NK-92 (cell line): ENCODE results near the gene UBE2QL1.

Experiments
- DNase-seq: peaks from one replicate; lab custom pipeline; 2025; ENCODE audit not compliant: unreplicated experiment; lab: John Stamatoyannopoulos, UW

The UBE2QL1 gene, protein sequence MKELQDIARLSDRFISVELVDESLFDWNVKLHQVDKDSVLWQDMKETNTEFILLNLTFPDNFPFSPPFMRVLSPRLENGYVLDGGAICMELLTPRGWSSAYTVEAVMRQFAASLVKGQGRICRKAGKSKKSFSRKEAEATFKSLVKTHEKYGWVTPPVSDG

GRCh38 chr5:6448622-6449464 lies at the start of gene UBE2QL1:
Gene UBE2QL1 (plus strand): TSS chr5:6448859. CDS start chr5:6448894, 35 bp downstream.
- no peak for DNase-seq

- no peak for DNase-seq
Measured at GRCh38 chr5:6399980-6400910, 48.4 kb upstream of the UBE2QL1 start.

GRCh38 chr5:6401410-6401809 lies 47.2 kb upstream of the UBE2QL1 start:
- DNase-seq: no peak

- no peak for DNase-seq
Measured at GRCh38 chr5:6402939-6403338, 45.7 kb upstream of the UBE2QL1 start.

DNA sequence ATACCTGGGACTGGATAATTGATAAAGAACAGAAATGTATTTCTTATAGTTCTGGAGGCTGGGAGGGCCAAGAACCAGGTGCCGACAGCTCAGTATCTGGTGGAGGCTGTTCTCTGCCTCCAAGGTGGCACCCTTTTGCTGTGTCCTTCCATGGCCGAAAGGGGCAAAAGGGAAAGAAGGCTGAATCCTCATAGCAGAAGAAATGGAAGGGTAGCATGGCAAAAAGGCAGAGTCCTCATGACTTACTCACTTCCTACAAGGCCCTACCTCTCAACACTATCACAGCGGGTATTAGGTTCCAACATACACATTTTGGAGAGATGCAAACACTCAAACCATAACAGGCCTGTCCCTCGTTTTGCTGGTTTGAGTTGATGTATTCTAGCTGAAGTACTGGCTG lies 45.2 kb upstream of the UBE2QL1 start:
- no peak for DNase-seq

DNA sequence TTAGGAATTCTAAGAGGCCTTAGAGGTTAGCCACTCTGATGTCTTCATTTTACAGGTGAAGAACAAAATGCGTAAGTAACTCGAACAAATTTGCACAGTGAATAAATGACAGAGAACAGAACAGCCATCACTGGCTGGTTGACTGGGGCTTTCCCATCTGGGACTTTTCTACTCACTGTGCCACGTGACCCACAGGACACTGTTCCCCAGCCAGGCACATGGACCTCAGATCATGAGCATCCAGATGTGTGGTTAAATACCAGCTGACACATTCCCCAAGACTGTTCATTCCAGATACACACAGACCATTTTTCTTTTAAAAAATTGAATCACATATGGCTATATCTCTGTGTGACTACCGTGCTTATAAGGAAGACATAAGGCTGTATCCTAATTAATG lies 44.5 kb upstream of the UBE2QL1 start:
- no peak for DNase-seq

DNA sequence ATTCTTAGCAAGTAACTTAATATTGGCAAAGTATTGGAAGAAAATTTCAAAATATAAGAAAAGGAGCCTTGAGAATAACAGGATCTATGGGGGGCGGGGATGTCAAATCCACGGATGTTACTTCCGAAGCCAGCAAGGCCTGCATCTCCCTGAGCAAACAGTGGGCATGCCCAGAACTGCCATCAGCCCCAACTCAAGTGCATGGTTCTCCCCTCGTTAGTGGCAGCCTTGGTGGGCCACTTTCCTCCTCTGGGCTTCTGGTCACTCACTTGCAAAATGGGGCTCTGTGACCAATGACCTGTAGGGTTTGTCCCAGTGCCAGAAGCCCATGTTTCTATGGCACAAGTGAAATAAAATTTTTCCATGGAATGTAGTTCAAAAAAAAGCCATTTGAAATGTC lies 43.1 kb upstream of the UBE2QL1 start:
- no peak for DNase-seq

GRCh38 chr5:6407558-6408259 lies 41.0 kb upstream of the UBE2QL1 start:
- DNase-seq: no peak

DNA sequence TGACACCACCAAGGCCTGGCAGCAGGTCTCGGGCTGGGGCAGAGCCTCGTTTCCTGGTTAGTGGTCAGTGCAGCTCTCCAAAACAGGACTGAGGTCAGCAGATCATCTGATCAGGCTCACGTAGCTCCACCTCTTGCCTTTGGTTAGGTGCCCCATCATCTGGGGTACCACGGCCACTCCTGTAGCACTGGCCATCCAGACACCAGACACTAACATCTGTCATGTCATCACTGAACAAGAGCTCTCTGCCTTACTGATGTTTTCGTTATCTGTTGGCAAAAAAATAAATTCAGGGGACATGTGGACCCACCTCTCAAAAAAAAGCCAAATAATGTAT lies 40.4 kb upstream of the UBE2QL1 start:
- no peak for DNase-seq

DNA sequence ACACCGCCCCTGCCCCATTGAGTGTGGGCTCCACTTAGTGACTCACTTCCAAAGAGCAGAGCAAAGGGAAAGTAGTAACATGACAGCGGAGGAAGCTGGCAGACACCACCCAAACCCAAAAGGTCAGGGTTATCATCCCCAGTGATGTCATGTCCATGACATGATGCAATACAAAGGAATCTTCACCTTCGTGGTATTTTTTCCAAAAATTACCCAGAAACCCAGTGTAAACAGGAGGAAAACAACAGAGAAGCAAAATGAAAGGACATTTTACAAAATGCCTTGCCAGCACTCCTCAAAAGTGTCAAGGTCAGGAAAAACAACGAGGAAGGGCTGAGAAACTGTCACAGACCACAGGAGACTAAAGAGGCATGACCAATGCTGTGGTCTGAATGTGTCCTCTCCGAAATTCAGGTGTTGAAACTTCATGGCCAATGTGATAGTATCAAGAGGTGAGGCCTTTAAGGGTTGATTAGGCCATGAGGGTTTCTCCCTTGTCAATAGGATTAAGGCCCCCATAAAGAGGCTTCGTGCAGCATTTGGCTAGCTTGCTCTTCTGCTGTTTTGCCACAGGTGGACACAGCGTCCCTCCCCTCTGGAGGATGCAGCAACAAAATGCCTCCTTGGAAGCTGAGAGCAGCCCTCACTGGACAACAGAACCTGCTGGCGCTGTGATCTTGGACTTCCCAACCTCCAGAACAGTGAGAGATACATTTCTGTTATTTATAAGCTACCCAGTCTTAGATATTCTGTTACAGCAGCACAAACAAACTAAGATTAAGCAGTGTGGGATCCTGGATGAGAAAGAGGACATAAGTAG lies 39.8 kb upstream of the UBE2QL1 start:
- DNase-seq: no peak

DNA sequence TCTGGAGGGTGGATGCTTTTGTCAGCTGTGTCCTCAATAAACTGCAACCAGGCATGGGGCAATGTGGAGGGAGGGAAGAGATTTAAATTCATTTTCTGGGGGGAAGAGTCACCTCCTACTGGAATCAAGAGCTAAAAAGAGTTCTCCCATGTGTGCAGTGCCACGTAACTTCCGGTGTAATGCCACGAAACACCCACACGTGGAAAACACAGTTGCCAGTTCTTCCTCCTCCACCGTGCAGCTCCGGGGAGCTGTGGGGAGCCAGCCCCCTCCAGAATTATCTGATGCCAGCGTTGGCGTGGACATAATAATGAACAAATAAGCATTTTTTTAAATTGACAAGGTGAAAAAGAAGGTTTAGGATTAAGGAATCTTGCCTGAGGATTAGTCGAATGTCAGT lies 38.2 kb upstream of the UBE2QL1 start:
- DNase-seq: no peak

DNA sequence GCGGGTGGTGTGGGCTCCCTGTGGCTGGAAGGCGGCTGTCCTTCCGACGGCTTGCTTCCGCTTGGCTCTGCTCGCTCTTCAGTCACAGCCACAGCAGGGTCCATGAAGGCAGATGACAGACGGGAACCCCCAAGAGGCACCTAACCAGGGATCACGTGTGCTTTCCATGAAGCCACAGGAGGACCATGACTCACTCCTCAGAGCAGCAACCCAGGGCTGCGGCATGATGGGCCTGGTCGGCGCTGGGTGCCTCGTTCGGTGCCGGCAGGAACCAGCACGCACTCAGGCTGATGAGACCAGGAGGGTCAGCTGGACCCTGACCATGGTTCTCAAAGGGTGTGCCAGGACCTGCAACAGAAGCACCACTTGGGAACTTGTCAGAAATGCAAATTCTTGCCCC lies 37.5 kb upstream of the UBE2QL1 start:
- DNase-seq: no peak

DNA sequence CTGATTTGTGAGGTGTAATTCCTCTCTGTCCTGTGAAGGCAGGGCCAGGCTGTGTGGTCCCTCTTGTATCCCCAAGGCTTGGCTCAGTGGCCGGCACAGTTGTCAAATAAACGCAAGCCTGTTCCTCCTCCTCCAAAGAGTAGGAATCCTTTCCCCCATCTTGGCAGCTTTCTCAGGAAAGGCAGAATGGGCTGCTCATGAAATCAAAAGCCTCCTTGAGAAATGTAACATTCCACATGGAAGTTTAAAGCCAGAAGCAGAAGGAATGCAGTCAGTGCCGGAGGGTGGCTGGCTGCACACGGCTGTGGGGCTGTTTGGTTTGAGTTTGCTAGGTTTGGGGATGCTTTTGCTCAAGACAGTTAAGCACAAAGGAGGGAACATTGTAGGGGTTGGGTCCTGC lies 35.8 kb upstream of the UBE2QL1 start:
- no peak for DNase-seq

DNA sequence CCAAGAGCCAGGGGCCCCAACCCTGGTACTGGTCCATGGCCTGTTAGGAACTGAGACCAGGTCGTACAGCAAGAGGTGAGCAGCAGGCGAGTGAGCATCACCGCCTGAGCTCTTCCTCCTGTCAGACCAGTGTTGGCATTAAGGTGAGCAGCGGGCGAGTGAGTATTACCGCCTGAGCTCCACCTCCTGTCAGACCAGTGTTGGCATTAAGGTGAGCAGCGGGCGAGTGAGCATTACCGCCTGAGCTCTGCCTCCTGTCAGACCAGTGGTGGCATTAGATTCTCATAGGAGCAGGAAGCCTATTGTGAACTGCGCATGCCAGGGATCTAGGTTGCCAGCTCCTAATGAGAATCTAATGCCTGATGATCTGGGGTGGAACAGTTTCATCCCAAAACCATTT lies 31.0 kb upstream of the UBE2QL1 start:
- DNase-seq: no peak

- DNase-seq: no peak
Measured at GRCh38 chr5:6418679-6419276, 29.9 kb upstream of the UBE2QL1 start.

GRCh38 chr5:6419340-6419852 lies 29.3 kb upstream of the UBE2QL1 start:
- DNase-seq: no peak

- DNase-seq: no peak
Measured at GRCh38 chr5:6423327-6424109, 25.1 kb upstream of the UBE2QL1 start.

GRCh38 chr5:6424110-6424659 lies 24.5 kb upstream of the UBE2QL1 start:
- no peak for DNase-seq

- no peak for DNase-seq
Measured at GRCh38 chr5:6424700-6425099, 24.0 kb upstream of the UBE2QL1 start.
